Subcutaneous adipose tissue (tissue), 4 donors: ENCODE data around the gene RPS21. TPM values are rescaled to one million over a fixed set of nuclear protein-coding genes. Genes with fewer than 3 reads are reported as not detected.

Source experiments
- total RNA-seq, 4 donors: library from RNA; depleted of rRNA; stranded (reverse); fragments of >200 nt; gene quantifications; one replicate each; pipeline ENCODE4 v1.1.0, GENCODE V29; 2016
- TF ChIP-seq, protein P1 (sequence below): fragments of 450-650 bp; IDR thresholded peaks from one replicate; pipeline ENCODE4 v1.5.1; 2016; ENCODE audit warnings: low read depth, mild to moderate bottlenecking, control low read depth, antibody characterized with exemption, moderate library complexity

RPS21 gene
- total RNA-seq, 4 donors from 2014 or later: 1,888 to 3,001 (median 2,521) TPM

DNA sequence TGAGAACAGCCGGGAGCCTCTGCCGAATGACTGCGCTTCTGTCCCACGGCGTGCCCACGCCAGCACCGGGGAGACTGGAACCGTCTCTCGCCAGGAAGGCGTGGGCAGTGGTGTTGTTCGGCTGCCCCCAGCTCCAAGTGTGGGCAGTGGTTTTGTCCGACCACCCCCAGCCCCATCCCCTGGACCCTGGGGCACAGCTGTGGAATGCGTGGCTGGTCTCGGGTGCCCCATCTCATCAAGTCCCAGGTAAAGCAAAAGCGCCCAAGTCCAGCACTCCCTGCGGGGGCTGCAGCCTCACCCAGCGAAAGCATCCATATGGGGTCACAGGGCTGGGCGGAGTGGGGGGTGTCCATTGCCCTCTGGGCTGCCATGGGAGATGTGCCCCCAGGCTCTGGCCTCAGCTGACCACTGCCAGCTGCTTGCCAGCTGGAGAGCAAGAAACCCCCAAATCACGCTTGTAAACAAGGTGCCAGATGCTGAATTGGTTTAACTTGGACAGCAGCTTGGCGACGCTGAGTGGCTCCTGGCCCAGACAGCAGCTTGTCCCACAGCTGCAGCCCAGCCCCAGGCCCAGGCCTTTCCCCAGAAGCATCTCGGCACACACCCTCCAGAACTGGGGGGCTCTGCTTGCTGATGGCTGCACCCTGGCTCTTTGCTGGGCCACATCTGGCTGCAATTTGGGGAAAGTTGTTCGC lies 15.7 kb downstream of the RPS21 start:
- TF ChIP-seq, protein P1, sequence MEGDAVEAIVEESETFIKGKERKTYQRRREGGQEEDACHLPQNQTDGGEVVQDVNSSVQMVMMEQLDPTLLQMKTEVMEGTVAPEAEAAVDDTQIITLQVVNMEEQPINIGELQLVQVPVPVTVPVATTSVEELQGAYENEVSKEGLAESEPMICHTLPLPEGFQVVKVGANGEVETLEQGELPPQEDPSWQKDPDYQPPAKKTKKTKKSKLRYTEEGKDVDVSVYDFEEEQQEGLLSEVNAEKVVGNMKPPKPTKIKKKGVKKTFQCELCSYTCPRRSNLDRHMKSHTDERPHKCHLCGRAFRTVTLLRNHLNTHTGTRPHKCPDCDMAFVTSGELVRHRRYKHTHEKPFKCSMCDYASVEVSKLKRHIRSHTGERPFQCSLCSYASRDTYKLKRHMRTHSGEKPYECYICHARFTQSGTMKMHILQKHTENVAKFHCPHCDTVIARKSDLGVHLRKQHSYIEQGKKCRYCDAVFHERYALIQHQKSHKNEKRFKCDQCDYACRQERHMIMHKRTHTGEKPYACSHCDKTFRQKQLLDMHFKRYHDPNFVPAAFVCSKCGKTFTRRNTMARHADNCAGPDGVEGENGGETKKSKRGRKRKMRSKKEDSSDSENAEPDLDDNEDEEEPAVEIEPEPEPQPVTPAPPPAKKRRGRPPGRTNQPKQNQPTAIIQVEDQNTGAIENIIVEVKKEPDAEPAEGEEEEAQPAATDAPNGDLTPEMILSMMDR: no peak

DNA sequence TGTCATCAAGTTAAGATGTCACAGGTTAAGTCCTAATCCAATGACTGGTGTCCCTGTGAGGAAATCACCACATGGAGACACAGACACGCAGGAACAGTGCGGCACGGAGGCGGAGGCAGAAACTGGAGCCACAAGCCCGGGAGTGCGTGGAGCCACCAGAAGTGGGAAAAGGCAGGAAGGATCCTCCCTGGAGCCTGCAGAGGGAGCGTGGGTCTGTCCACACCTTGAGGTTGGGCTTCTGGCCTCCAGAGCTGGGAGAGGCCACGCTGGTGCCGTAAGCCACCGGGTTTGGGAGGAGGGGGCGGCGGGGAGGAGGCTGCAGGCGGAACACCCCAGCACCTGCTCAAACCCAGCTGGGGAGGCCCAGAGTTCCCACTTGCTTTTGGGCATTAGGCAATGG lies 16.4 kb downstream of the RPS21 start:
- TF ChIP-seq, protein P1: no peak

DNA sequence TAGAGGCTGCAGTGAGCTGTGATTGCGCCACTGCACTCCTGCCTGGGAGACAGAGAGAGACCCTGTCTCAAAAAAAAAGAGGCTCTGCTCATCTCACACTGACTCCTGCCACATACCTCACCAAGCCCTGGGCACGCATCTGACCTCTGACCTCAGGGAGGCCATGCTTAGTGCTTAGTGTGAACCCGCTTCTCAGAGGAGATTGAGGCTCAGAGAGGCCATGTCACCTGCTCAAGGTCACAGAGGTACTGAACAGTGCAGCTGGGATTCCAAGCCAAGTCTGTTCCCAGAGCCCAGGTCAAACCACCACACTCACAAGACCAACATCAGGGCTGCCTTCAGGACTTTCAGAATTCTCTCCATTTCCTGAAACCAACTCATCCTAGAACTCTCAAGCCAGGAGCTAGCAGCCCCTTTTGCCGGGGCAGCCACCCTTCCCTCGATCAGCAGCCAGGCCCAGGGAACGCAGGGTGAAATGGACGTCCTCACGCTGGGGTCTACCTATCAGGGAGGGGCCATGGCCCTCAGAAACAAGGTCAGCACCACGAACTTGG lies 17.3 kb downstream of the RPS21 start:
- TF ChIP-seq, protein P1: no peak

GRCh38 chr20:62404761-62405107 lies 17.8 kb downstream of the RPS21 start:
- TF ChIP-seq, protein P1: no peak

- TF ChIP-seq, protein P1: no peak
Measured at GRCh38 chr20:62405108-62405980, 18.4 kb downstream of the RPS21 start.

GRCh38 chr20:62405981-62406513 lies 19.1 kb downstream of the RPS21 start:
- TF ChIP-seq, protein P1: no peak
